Ectodermal cell (in vitro differentiated cells): ENCODE measurements around the gene SLIT3.

Source experiments
- H3K27ac ChIP-seq: 2 replicates; pipeline ENCODE4 v1.7.0; 2013; ENCODE audit warnings: mild to moderate bottlenecking, low read depth, low read length; ENCODE audit not compliant: insufficient read depth, poor library complexity, severe bottlenecking
- H3K27me3 ChIP-seq: 2 replicates; pipeline ENCODE4 v1.7.0; 2013; ENCODE audit warnings: mild to moderate bottlenecking, low read length; ENCODE audit not compliant: insufficient read depth, control insufficient read depth, poor library complexity, severe bottlenecking
- H3K36me3 ChIP-seq: one replicate; pipeline ENCODE4 v1.7.0; 2013; ENCODE audit warnings: low read length; ENCODE audit not compliant: control insufficient read depth, insufficient read depth
- H3K4me1 ChIP-seq: one replicate; pipeline ENCODE4 v1.7.0; 2013; ENCODE audit warnings: low read length; ENCODE audit not compliant: control insufficient read depth, insufficient read depth
- H3K4me3 ChIP-seq: 2 replicates; pipeline ENCODE4 v1.7.0; 2013; ENCODE audit warnings: low read depth, low read length, control low read depth; ENCODE audit not compliant: insufficient read depth
- H3K9me3 ChIP-seq: 2 replicates; pipeline ENCODE4 v1.7.0; 2013; ENCODE audit warnings: mild to moderate bottlenecking, low read length, moderate library complexity; ENCODE audit not compliant: control insufficient read depth
- WGBS, 2 experiments: methylation state at CpG; one replicate each; pipeline ENCODE4 v1.1.7; 2013; ENCODE audit warnings: missing lambda C conversion rate in 2 of 2; 5-methylcytosine and 5-hydroxymethylcytosine counted together

Gene SLIT3

DNA sequence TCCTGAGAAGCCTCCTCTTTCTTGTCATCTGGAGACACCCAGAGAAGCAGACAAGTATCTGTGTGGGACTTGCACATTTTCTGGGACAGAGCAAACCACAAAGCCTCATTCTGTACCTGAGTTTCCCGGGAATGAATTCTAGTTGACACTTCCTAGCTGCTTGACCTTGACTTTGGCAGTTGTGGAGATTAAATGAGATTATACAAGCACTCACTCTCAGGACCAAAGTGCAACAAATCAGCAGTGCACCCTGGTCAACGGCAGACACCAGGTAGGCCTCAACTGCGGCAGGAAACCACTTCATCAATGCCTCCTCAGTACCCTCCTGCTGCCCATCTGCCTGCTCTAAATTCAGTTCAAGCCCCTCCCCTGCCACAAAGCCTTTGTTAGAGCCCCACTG lies 607.1 kb downstream of the SLIT3 start:
- H3K27ac ChIP-seq, result no peak overlapping the region
- no peaks in the 10 kb centered on the region for H3K9me3 ChIP-seq
- no peak overlapping the region for H3K4me3 ChIP-seq
- no peaks in the 10 kb centered on the region for H3K27me3 ChIP-seq
- H3K36me3 ChIP-seq, result no peaks in the 10 kb centered on the region
- no peaks in the 10 kb centered on the region for H3K4me1 ChIP-seq
- WGBS, 2 experiments, result 88 to 96% methylated on average over 3 of the region's 3 CpGs

DNA sequence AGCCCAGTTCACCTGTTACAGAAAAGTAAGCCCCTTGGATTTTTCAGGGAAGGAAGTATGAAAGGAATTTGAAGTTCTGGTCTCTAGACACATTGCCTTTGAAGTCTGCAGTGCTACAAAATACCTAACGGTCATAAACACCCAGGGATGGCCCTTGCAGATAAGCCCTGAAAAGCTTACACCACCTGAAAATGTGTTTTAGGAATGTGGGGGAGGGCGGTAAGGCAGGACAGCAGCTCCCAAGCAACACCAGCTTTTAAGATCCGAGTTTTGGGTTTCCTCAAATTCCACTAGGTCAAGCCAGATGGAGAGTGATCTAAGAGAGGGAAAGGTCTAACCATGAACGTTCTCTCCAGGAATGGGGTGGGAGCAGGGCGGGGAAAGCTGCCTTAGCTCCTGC lies 607.6 kb downstream of the SLIT3 start:
- 84 to 86% methylated on average over 5 of the region's 5 CpGs for WGBS, 2 experiments
- no peaks in the 10 kb centered on the region for H3K36me3 ChIP-seq
- no peaks in the 10 kb centered on the region for H3K9me3 ChIP-seq
- H3K4me3 ChIP-seq, result no peak overlapping the region
- H3K4me1 ChIP-seq, result no peaks in the 10 kb centered on the region
- H3K27ac ChIP-seq, result no peak overlapping the region
- no peaks in the 10 kb centered on the region for H3K27me3 ChIP-seq

DNA sequence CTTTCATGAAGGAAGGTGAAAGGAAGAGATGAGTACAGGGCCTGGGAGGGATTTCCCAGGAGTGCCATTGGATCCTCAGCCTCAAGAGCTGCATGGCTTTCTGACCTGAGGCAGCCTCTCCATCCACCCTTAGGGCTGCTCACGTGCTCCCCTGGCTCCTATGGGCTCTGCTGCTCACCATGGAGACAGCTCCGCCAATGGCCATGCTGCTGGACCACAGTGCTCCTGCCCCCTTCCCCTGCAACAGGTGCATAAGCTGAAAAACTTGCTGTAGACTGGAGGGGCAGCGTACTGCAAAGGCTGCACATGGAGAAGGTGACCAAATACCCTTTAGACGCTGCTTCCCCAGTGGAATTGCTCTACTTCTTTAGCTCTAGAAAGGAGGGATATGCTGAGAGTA lies 609.0 kb downstream of the SLIT3 start:
- Histone ChIP-seq H3K9me3 (no peaks in the 10 kb centered on the region), H3K4me3 (no peak overlapping the region), H3K27ac (no peak overlapping the region), H3K4me1 (no peaks in the 10 kb centered on the region), H3K27me3 (no peaks in the 10 kb centered on the region), H3K36me3 (no peaks in the 10 kb centered on the region)
- 80 to 87% methylated on average over 4 of the region's 4 CpGs for WGBS, 2 experiments

GRCh38 chr5:168689260-168689659 lies 611.7 kb downstream of the SLIT3 start:
- no peaks in the 10 kb centered on the region for H3K27me3 ChIP-seq
- H3K4me1 ChIP-seq, result no peaks in the 10 kb centered on the region
- no peak overlapping the region for H3K4me3 ChIP-seq
- H3K9me3 ChIP-seq, result no peaks in the 10 kb centered on the region
- no peak overlapping the region for H3K27ac ChIP-seq
- 95 to 98% methylated on average over 2 of the region's 2 CpGs for whole genome bisulfite sequencing, 2 experiments
- no peaks in the 10 kb centered on the region for H3K36me3 ChIP-seq

GRCh38 chr5:168686837-168687236 lies 614.1 kb downstream of the SLIT3 start:
- Histone ChIP-seq H3K27ac (no peak overlapping the region), H3K4me1 (no peaks in the 10 kb centered on the region), H3K9me3 (no peaks in the 10 kb centered on the region), H3K4me3 (no peak overlapping the region), H3K27me3 (no peaks in the 10 kb centered on the region), H3K36me3 (no peaks in the 10 kb centered on the region)
- WGBS, 2 experiments, result 92 to 95% methylated on average over 7 of the region's 7 CpGs

DNA sequence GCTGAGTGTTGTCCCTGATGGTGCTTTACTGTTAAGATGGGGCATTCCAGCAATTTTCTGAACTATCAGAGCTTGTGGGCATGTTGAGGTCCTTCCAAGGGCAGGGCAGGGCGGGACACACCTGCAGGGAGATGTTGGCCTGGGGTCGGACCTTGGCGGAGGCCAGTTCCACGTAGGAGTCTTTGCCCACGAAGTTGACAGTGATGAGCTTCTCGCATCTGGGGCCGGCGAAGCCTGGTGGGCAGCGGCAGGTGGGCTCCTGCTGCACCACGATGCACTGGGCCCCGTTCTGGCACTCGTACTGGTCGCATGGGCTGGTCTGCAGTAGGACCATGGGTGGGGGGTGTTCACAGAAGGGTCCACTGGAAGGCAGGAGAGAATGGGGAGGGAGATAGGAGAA lies 615.4 kb downstream of the SLIT3 start:
- Histone ChIP-seq H3K27ac (no peak overlapping the region), H3K9me3 (no peaks in the 10 kb centered on the region), H3K27me3 (no peaks in the 10 kb centered on the region), H3K4me3 (no peak overlapping the region), H3K36me3 (no peaks in the 10 kb centered on the region), H3K4me1 (no peaks in the 10 kb centered on the region)
- 94 to 96% methylated on average over 13 of the region's 13 CpGs for WGBS, 2 experiments

GRCh38 chr5:168683927-168684295 lies 617.0 kb downstream of the SLIT3 start:
- Histone ChIP-seq H3K4me1 (no peaks in the 10 kb centered on the region), H3K9me3 (no peaks in the 10 kb centered on the region), H3K27me3 (no peaks in the 10 kb centered on the region), H3K4me3 (no peak overlapping the region), H3K36me3 (no peaks in the 10 kb centered on the region), H3K27ac (no peak overlapping the region)
- WGBS, 2 experiments, result 89 to 94% methylated on average over 6 of the region's 6 CpGs

GRCh38 chr5:168683247-168683926 lies 617.6 kb downstream of the SLIT3 start:
- H3K9me3 ChIP-seq, result no peaks in the 10 kb centered on the region
- H3K36me3 ChIP-seq, result no peaks in the 10 kb centered on the region
- H3K4me1 ChIP-seq, result no peaks in the 10 kb centered on the region
- no peak overlapping the region for H3K27ac ChIP-seq
- 88 to 91% methylated on average over 13 to 15 of the region's 15 CpGs for WGBS, 2 experiments
- H3K27me3 ChIP-seq, result no peaks in the 10 kb centered on the region
- H3K4me3 ChIP-seq, result no peak overlapping the region

GRCh38 chr5:168681556-168682183 lies 619.3 kb downstream of the SLIT3 start:
- H3K9me3 ChIP-seq, result no peaks in the 10 kb centered on the region
- no peaks in the 10 kb centered on the region for H3K4me1 ChIP-seq
- H3K27ac ChIP-seq, result no peak overlapping the region
- no peak overlapping the region for H3K4me3 ChIP-seq
- H3K27me3 ChIP-seq, result no peaks in the 10 kb centered on the region
- 81 to 87% methylated on average over 4 of the region's 4 CpGs for WGBS, 2 experiments
- no peaks in the 10 kb centered on the region for H3K36me3 ChIP-seq

DNA sequence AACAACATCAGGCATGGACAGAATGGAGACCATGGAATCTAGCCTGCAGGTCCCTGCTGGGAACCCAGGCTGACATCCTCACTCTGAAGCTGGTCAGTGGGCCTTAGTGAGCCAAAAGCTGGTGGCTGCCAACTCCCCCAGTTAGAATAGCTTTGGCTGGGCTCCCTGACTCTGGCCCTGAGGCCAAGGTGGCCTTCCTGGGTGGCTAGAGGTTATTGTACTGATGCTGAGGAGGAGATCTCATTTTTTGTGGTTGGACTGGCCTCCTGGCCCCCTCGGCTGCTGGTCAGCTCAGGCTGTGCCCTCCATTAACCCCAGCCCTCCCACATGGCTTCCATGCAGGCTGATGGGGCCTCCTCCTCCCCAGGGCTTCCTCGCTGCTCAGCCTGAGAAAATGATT lies 620.5 kb downstream of the SLIT3 start:
- Histone ChIP-seq H3K27me3 (no peaks in the 10 kb centered on the region), H3K9me3 (no peaks in the 10 kb centered on the region), H3K36me3 (no peaks in the 10 kb centered on the region), H3K4me3 (no peak overlapping the region), H3K4me1 (no peaks in the 10 kb centered on the region), H3K27ac (no peak overlapping the region)
- WGBS, 2 experiments, result 87 to 88% methylated on average over 2 of the region's 2 CpGs
